Measurements from ENCODE around the gene DCBLD2.

The DCBLD2 gene

GRCh38 chr3:98793971-98794370, 107.5 kb downstream of the DCBLD2 start:
- Histone ChIP-seq H3K79me2 (ENCODE audit: low read length) (no peaks in the 10 kb centered on the region), H3K4me2 (ENCODE audit: low read length) (no peak overlapping the region), H2AFZ (ENCODE audit: low read depth, low read length) (no peak overlapping the region), H3K27ac (ENCODE audit: low read length) (no peak overlapping the region), H3K27me3 (ENCODE audit: low read depth, low read length) (no peaks in the 10 kb centered on the region), H3K36me3 (replicated peaks; ENCODE audit: low read depth, low read length) (no peaks in the 10 kb centered on the region), H3K4me1 (ENCODE audit: low read length) (peaks cover 5% of the 10 kb centered on the region; the same call in 1 of the 2 replicates), H4K20me1 (ENCODE audit: insufficient read depth, low read length) (no peaks in the 10 kb centered on the region), H3K4me3 (ENCODE audit: low read length) (no peak overlapping the region), H3K9ac (ENCODE audit: low read length) (no peak overlapping the region), H3K9me3 (ENCODE audit: insufficient read depth, low read length) (no peaks in the 10 kb centered on the region)
- TF ChIP-seq EZH2phosphoT487 (IDR thresholded peaks at IDR 0.05; ENCODE audit: low read depth): no peak

- Histone ChIP-seq H3K36me3 (replicated peaks; ENCODE audit: low read depth, low read length) (no peaks in the 10 kb centered on the region), H3K79me2 (ENCODE audit: low read length) (no peaks in the 10 kb centered on the region), H3K27me3 (ENCODE audit: low read depth, low read length) (no peaks in the 10 kb centered on the region), H3K4me3 (ENCODE audit: low read length) (no peak overlapping the region), H3K9me3 (ENCODE audit: insufficient read depth, low read length) (no peaks in the 10 kb centered on the region), H3K4me2 (ENCODE audit: low read length) (no peak overlapping the region), H3K27ac (ENCODE audit: low read length) (no peak overlapping the region), H2AFZ (ENCODE audit: low read depth, low read length) (no peak overlapping the region), H3K9ac (ENCODE audit: low read length) (no peak overlapping the region), H4K20me1 (ENCODE audit: insufficient read depth, low read length) (no peaks in the 10 kb centered on the region), H3K4me1 (ENCODE audit: low read length) (peaks cover 5% of the 10 kb centered on the region; the same call in 1 of the 2 replicates)
- no peak for TF ChIP-seq EZH2phosphoT487 (IDR thresholded peaks at IDR 0.05; ENCODE audit: low read depth)
- no peak for TF ChIP-seq CTCF (IDR thresholded peaks at IDR 0.05; ENCODE audit: low read depth, low read length)
Observed at GRCh38 chr3:98791341-98792325, 109.9 kb downstream of the DCBLD2 start.

- H3K4me2 ChIP-seq (ENCODE audit: low read length): no peak overlapping the region
- H3K27ac ChIP-seq (ENCODE audit: low read length): no peak overlapping the region
- no peak overlapping the region for H2AFZ ChIP-seq (ENCODE audit: low read depth, low read length)
- H3K79me2 ChIP-seq (ENCODE audit: low read length): no peaks in the 10 kb centered on the region
- H3K36me3 ChIP-seq (replicated peaks; ENCODE audit: low read depth, low read length): no peaks in the 10 kb centered on the region
- H4K20me1 ChIP-seq (ENCODE audit: insufficient read depth, low read length): no peaks in the 10 kb centered on the region
- TF ChIP-seq CTCF (IDR thresholded peaks at IDR 0.05; ENCODE audit: low read depth, low read length): no peak
- TF ChIP-seq EZH2phosphoT487 (IDR thresholded peaks at IDR 0.05; ENCODE audit: low read depth): no peak
- H3K9me3 ChIP-seq (ENCODE audit: insufficient read depth, low read length): no peaks in the 10 kb centered on the region
- H3K4me1 ChIP-seq (ENCODE audit: low read length): peaks cover 5% of the 10 kb centered on the region; the same call in 1 of the 2 replicates
- H3K27me3 ChIP-seq (ENCODE audit: low read depth, low read length): no peaks in the 10 kb centered on the region
- H3K9ac ChIP-seq (ENCODE audit: low read length): no peak overlapping the region
- no peak overlapping the region for H3K4me3 ChIP-seq (ENCODE audit: low read length)
Observed at GRCh38 chr3:98788651-98789050, 112.8 kb downstream of the DCBLD2 start.

- Histone ChIP-seq H3K4me1 (ENCODE audit: low read length) (peaks cover 5% of the 10 kb centered on the region; the same call in 1 of the 2 replicates), H4K20me1 (ENCODE audit: insufficient read depth, low read length) (no peaks in the 10 kb centered on the region), H3K79me2 (ENCODE audit: low read length) (no peaks in the 10 kb centered on the region), H3K36me3 (replicated peaks; ENCODE audit: low read depth, low read length) (no peaks in the 10 kb centered on the region), H3K27me3 (ENCODE audit: low read depth, low read length) (no peaks in the 10 kb centered on the region), H3K9me3 (ENCODE audit: insufficient read depth, low read length) (no peaks in the 10 kb centered on the region), H3K4me2 (ENCODE audit: low read length) (no peak overlapping the region), H2AFZ (ENCODE audit: low read depth, low read length) (no peak overlapping the region), H3K4me3 (ENCODE audit: low read length) (no peak overlapping the region), H3K9ac (ENCODE audit: low read length) (no peak overlapping the region), H3K27ac (ENCODE audit: low read length) (no peak overlapping the region)
- TF ChIP-seq CTCF (IDR thresholded peaks at IDR 0.05; ENCODE audit: low read depth, low read length): no peak
- TF ChIP-seq EZH2phosphoT487 (IDR thresholded peaks at IDR 0.05; ENCODE audit: low read depth): no peak
Observed at GRCh38 chr3:98787181-98787580, 114.3 kb downstream of the DCBLD2 start.

Measured in OCI-LY3 (cell line).